Body of pancreas (tissue), 4 donors: Measurements from ENCODE around the gene SRGAP1.

Source experiments
- CTCF ChIP-seq, 7 experiments: fragments of 450-650 bp in 4 of 7; fragments of 200-600 bp in 3 of 7; sonication (generic) in 3 of 7; IDR thresholded peaks; one replicate each; pipeline ENCODE4 v1.5.1; 2016 to 2019; ENCODE audit warnings: antibody characterized with exemption in 7 of 7
- POLR2A ChIP-seq, 3 donors: fragments of 450-650 bp; IDR thresholded peaks; one replicate each; pipeline ENCODE4 v1.6.1; 2016; ENCODE audit warnings: antibody characterized with exemption in 3 of 3, mild to moderate bottlenecking in 2 of 3

DNA sequence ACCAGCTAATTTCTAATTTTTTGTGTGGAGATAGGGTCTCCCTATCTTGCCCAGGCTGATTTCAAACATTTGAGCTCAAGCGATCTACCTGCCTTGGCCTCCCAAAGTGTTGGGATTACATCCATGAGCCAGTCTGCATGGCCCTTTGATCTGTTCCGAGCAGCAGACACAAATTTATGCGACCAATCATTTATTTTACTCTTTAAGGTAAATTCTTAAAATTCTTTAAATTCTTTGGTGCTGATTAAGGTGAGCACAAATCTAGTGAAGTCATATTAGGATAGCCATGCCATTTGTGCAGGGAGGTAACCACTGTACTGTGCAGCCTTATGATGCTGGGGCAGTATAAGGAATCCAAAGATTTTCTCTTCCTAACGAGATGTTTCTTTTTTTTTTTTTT is 135.7 kb downstream of the SRGAP1 start:
- TF ChIP-seq CTCF (IDR thresholded peaks at IDR 0.05): no peak
- TF ChIP-seq POLR2A (IDR thresholded peaks at IDR 0.05): no peak
